ENCODE data around the gene BOLA1. TPM values are rescaled to one million over a fixed set of nuclear protein-coding genes. Genes with fewer than 3 reads are reported as not detected.

The BOLA1 gene
- polyA plus RNA-seq, 3 donors, result 19.7 to 23.5 (median 21.7) TPM

GRCh38 chr1:149945206-149945605, 45.8 kb downstream of the BOLA1 start:
- WGBS, 3 donors, result 91 to 97% (median 96%) methylated on average over 4 of the region's 4 CpGs
- no peak overlapping the region for H3K27ac ChIP-seq (ENCODE audit: low read depth, low read length)

GRCh38 chr1:149949911-149950310, 50.5 kb downstream of the BOLA1 start:
- no peak overlapping the region for H3K27ac ChIP-seq (ENCODE audit: low read depth, low read length)
- 75 to 85% (median 81%) methylated on average over 6 of the region's 6 CpGs for WGBS, 3 donors

Other genes with a start within 250 kb of the BOLA1 start
- 1 to 10 TPM; 2.0 to 9.7 (median 9.6) TPM for gene FCGR1A, start 116.9 kb upstream of the BOLA1 start, polyA plus RNA-seq
- under 1 TPM; 0.33 to 0.94 (median 0.45) TPM for gene SV2A, start 18.3 kb downstream of the BOLA1 start, polyA plus RNA-seq
- gene SF3B4, start 28.2 kb downstream of the BOLA1 start, polyA plus RNA-seq, result 10 to 100 TPM; 13.0 to 34.8 (median 23.6) TPM
- 1 to 10 TPM; 1.4 to 7.3 (median 2.1) TPM for gene MTMR11, start 37.3 kb downstream of the BOLA1 start, polyA plus RNA-seq
- gene OTUD7B, start 111.2 kb downstream of the BOLA1 start, polyA plus RNA-seq, result 1 to 10 TPM; 2.4 to 8.2 (median 7.5) TPM
- gene VPS45, start 168.2 kb downstream of the BOLA1 start, polyA plus RNA-seq, result 10 to 100 TPM in 2 of 3 donors, 1 to 10 TPM in 1; 9.6 to 22.4 (median 21.3) TPM

All from adipose tissue (tissue), 3 donors.